COLO829 (cell line): ENCODE results near the gene VIPR1.
"Not testable (repeated sequence)": the region's sequence is repeated elsewhere in the genome, so short reads cannot be mapped to it uniquely, and the experiment has no call there.

Source experiments
- DNase-seq: peaks from one replicate; pipeline ENCODE4 v3.0.0; 2012; ENCODE audit warnings: low spot score

Gene VIPR1

GRCh38 chr3:42535981-42536784 lies 33.7 kb downstream of the VIPR1 start:
- peak; percentile 69 for DNase-seq

GRCh38 chr3:42537350-42537749 lies 34.9 kb downstream of the VIPR1 start:
- no peak for DNase-seq

- DNase-seq, result peak; percentile 70
Observed at GRCh38 chr3:42539871-42540714, 37.6 kb downstream of the VIPR1 start.

GRCh38 chr3:42541079-42541478 lies 38.6 kb downstream of the VIPR1 start:
- no peak for DNase-seq

- no peak for DNase-seq
Observed at GRCh38 chr3:42544492-42545283, 42.2 kb downstream of the VIPR1 start.

GRCh38 chr3:42545284-42545900 lies 42.9 kb downstream of the VIPR1 start:
- DNase-seq, result no peak

GRCh38 chr3:42546691-42547213 lies 44.3 kb downstream of the VIPR1 start:
- no peak for DNase-seq

- peak; percentile 73 for DNase-seq
Observed at GRCh38 chr3:42547401-42547945, 45.0 kb downstream of the VIPR1 start.

- DNase-seq, result no peak
Observed at GRCh38 chr3:42549131-42549530, 46.7 kb downstream of the VIPR1 start.

- no peak for DNase-seq
Observed at GRCh38 chr3:42550250-42550649, 47.8 kb downstream of the VIPR1 start.

- no peak for DNase-seq
Observed at GRCh38 chr3:42552830-42553229, 50.4 kb downstream of the VIPR1 start.

- no peak for DNase-seq
Observed at GRCh38 chr3:42556089-42556632, 53.7 kb downstream of the VIPR1 start.

- not testable (repeated sequence) for DNase-seq
Observed at GRCh38 chr3:42556817-42557216, 54.4 kb downstream of the VIPR1 start.

GRCh38 chr3:42557854-42558253 lies 55.4 kb downstream of the VIPR1 start:
- no peak for DNase-seq

- DNase-seq, result no peak
Observed at GRCh38 chr3:42562047-42562907, 59.8 kb downstream of the VIPR1 start.

GRCh38 chr3:42569593-42570142 lies 67.2 kb downstream of the VIPR1 start:
- no peak for DNase-seq

GRCh38 chr3:42572278-42572677 lies 69.8 kb downstream of the VIPR1 start:
- peak; percentile 53 for DNase-seq

GRCh38 chr3:42575137-42575741 lies 72.8 kb downstream of the VIPR1 start:
- no peak for DNase-seq

- no peak for DNase-seq
Observed at GRCh38 chr3:42578054-42578453, 75.6 kb downstream of the VIPR1 start.
